ENCODE results near the gene KLK11.

KLK11 gene

GRCh38 chr19:51026554-51026831, at the start of gene KLK11:
TSS of gene KLK11 (minus strand) at chr19:51026616. CDS start at chr19:51025631, 985 bp downstream.
- no peak within 1 kb of the TSS for H3K4me3 ChIP-seq (replicated peaks in 1 of 2; ENCODE audit: low read depth in 2 of 2, low read length in 2 of 2)
- no peak for DNase-seq (ENCODE audit: low read depth in 2 of 2)
- no peak for TF ChIP-seq CTCF (IDR thresholded peaks at IDR 0.05; ENCODE audit: low read depth, low read length)

- DNase-seq (ENCODE audit: low read depth in 2 of 2): no peak
- no peak overlapping the region for H3K4me3 ChIP-seq (replicated peaks in 1 of 2; ENCODE audit: low read depth in 2 of 2, low read length in 2 of 2)
- TF ChIP-seq CTCF (IDR thresholded peaks at IDR 0.05; ENCODE audit: low read depth, low read length): no peak
Measured at GRCh38 chr19:51075998-51076397, 49.6 kb upstream of the KLK11 start.

- no peak overlapping the region for H3K4me3 ChIP-seq (replicated peaks in 1 of 2; ENCODE audit: low read depth in 2 of 2, low read length in 2 of 2)
- no peak for TF ChIP-seq CTCF (IDR thresholded peaks at IDR 0.05; ENCODE audit: low read depth, low read length)
- no peak for DNase-seq (ENCODE audit: low read depth in 2 of 2)
Measured at GRCh38 chr19:51071095-51071405, 44.6 kb upstream of the KLK11 start.

GRCh38 chr19:51070334-51071094, 44.1 kb upstream of the KLK11 start:
- H3K4me3 ChIP-seq (replicated peaks in 1 of 2; ENCODE audit: low read depth in 2 of 2, low read length in 2 of 2): no peak overlapping the region
- TF ChIP-seq CTCF (IDR thresholded peaks at IDR 0.05; ENCODE audit: low read depth, low read length): no peak
- no peak for DNase-seq (ENCODE audit: low read depth in 2 of 2)

- no peak for DNase-seq (ENCODE audit: low read depth in 2 of 2)
- no peak overlapping the region for H3K4me3 ChIP-seq (replicated peaks in 1 of 2; ENCODE audit: low read depth in 2 of 2, low read length in 2 of 2)
- TF ChIP-seq CTCF (IDR thresholded peaks at IDR 0.05; ENCODE audit: low read depth, low read length): no peak
Measured at GRCh38 chr19:51066393-51067186, 40.2 kb upstream of the KLK11 start.

GRCh38 chr19:51065221-51065960, 39.0 kb upstream of the KLK11 start:
- TF ChIP-seq CTCF (IDR thresholded peaks at IDR 0.05; ENCODE audit: low read depth, low read length): no peak
- H3K4me3 ChIP-seq (replicated peaks in 1 of 2; ENCODE audit: low read depth in 2 of 2, low read length in 2 of 2): peak overlapping the region in 1 of 2 donors; percentile 22
- no peak for DNase-seq (ENCODE audit: low read depth in 2 of 2)
